VCaP (cell line): ENCODE results near the gene LARGE1.

Experiments
- H3K27ac ChIP-seq: fragments of 450-650 bp; 2 replicates; pipeline ENCODE4 v1.5.1; 2017
- TF ChIP-seq, protein P1 (sequence below): fragments of 450-650 bp; conservative IDR thresholded peaks from 2 replicates; pipeline ENCODE4 v1.5.1; 2017; ENCODE audit warnings: mild to moderate bottlenecking, moderate library complexity

The LARGE1 gene

DNA sequence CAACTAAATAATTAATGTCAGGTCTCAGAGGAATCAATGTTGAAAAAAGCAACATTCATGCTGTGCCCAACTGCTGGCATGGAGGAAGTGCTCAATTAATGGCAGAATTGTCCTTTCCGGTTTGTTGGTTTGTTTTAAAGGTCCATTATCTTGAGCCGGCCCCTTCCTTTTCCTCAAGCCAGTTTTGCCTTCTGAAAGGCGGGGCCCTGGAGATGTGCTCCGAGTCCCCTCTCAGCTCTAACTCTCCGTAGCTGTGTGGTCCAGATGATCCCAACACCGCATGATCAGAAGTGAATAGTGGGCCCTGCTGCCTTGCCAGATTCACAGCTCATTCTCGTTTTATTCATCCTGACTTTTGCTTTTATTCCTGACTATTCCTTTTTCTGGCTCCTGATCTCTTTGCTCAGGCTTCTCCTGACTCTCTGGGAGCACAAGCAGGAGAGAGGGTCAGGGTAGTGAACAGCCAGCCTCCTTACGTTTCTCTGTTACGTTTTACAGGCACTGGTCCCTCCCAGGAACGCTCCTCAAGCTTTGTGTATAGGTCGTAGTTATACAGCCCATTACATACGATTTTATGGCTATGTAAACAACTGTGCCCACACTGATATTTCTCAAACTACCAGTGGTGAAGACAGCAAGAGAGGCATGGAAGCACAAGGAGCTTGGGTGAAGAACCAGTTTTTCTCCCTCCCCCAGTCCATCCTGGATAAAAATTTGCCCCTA, 265.9 kb downstream of the LARGE1 start:
- TF ChIP-seq, protein P1, sequence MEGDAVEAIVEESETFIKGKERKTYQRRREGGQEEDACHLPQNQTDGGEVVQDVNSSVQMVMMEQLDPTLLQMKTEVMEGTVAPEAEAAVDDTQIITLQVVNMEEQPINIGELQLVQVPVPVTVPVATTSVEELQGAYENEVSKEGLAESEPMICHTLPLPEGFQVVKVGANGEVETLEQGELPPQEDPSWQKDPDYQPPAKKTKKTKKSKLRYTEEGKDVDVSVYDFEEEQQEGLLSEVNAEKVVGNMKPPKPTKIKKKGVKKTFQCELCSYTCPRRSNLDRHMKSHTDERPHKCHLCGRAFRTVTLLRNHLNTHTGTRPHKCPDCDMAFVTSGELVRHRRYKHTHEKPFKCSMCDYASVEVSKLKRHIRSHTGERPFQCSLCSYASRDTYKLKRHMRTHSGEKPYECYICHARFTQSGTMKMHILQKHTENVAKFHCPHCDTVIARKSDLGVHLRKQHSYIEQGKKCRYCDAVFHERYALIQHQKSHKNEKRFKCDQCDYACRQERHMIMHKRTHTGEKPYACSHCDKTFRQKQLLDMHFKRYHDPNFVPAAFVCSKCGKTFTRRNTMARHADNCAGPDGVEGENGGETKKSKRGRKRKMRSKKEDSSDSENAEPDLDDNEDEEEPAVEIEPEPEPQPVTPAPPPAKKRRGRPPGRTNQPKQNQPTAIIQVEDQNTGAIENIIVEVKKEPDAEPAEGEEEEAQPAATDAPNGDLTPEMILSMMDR, result no peak
- H3K27ac ChIP-seq, result no peak overlapping the region

DNA sequence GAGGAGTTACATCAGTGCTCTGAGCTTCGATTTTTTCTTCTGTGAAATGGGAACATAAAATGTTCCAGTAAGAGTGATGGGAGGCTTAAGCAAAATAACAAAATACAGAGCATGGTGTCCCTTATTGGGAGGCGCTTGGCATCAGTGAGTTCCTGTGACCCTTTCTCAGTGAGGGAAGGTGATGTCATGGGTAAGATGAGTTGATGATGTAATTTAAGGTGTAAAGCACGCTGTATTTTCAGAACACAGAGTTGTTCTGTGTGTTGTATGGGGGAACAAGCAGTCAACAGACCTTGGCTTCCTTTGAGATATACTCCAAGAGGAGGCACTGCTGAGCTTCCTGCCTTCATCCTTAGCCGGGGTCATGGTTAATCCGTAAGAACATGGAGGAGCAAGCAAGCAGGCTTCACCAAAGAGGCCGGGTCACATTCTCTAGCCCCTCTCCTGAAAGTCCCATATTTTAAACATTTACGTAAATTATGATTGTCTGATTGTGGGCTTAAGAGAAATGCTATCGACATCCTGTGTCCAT, 266.7 kb downstream of the LARGE1 start:
- no peak overlapping the region for H3K27ac ChIP-seq
- TF ChIP-seq, protein P1, result no peak

DNA sequence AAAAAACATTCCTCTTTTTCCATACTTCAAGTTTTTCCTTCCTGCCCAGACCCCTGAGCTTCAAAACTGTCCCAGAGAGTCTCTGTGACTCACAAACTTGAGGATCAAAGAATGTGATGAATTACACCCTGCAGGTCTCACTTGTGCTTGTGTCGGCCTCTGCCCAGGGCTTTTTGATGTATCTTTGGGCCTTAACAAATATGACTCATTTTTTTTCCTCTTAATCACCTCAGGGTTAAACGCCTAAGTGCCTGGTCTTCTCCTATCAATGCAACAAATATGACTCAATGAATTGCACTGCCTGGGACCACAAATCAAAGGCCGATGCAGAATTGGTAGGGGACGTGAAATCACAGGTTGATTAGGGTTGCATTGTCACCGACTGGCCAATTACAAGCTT, 267.7 kb downstream of the LARGE1 start:
- TF ChIP-seq, protein P1, result no peak
- H3K27ac ChIP-seq, result no peak overlapping the region

DNA sequence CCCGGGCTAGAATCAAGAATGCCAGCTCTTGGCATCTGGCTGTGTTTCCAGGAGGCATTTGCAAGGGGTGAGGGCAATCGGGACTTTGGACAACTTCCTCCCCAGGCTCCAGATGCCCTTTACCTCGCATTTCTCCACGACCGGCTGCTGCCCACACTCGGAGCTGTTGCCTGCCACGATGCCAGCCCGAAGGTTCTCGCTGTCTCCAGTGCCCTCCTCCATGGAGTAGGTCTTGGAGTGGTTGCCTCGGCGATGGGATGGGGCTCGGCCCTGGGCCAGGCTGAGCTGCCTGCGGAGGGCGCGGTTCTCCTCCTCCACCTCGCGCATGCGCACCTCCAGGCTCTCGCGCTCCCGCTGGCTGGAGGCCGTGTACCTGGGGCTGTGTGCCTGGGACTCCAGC, 270.0 kb downstream of the LARGE1 start:
- H3K27ac ChIP-seq, result no peak overlapping the region
- TF ChIP-seq, protein P1, result no peak

DNA sequence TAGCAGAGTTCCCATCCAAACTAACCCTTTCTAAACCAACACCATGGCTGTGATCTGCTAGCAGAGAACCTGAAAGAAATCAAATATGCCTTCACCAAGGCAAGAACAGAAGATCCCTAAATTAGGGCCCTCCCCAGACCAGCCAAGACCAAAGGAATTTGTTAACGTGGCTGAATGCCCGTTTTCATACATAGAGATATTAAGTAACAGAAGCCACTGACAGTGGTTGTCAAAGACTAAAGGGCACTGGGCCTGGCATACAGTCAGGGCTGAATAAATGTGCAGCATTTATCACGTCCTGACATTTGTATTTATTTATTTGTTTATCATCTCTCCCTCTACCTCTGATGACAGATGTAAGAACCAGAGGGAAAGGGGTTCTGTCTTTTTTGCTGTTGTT, 271.8 kb downstream of the LARGE1 start:
- TF ChIP-seq, protein P1, result no peak
- H3K27ac ChIP-seq, result no peak overlapping the region

DNA sequence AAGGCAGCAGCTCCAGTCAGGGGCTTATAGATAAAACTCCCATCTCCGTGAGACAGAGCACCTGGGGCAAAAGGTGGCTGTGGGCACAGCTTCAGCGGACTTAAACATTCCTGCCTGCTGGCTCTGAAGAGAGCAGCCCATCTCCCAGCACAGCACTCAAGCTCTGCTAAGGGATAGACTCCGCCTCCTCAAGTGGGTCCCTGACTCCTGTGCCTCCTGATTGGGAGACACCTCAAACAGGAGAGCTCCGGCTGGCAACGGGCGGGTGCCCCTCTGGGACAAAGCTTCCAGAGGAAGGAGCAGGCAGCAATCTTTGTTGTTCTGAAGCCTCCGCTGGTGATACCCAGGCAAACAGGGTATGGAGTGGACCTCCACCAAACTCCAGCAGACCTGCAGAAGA, 279.4 kb downstream of the LARGE1 start:
- H3K27ac ChIP-seq, result no peak overlapping the region
- TF ChIP-seq, protein P1, result no peak

DNA sequence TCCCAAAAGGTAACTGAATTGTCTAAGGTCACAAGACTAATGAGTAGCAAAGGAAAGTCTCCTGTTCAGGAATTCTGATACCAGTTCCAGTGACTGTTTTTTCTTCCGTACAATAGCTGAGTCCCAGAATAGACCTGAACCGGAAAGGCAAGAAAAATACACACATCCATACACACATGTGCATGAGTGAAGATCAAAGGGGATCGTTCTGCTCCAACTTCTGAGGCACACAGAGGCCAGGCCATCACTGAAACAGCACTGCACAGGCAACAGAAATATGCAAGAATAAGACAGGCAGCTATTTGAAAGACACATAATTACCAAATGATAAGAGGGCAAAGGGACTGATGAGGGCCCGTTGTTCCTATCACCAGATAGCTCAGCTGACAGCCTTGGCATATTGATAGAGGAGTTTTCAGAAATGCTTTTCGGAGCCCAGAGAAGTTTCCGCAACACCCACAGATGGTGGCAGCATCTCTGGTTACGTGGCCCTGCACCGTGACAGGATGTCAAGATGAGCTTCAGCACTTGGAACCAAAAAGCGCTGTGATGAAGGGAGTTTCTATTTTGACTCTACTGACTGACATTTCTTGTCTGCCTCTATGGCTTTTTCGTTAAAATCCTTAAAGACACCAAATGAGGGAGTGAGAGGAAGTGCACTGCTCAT, 280.6 kb downstream of the LARGE1 start:
- TF ChIP-seq, protein P1, result no peak
- H3K27ac ChIP-seq, result no peak overlapping the region
